Mammary epithelial cell (primary cell): ENCODE measurements around the gene BAIAP3.

Experiments used
- CTCF ChIP-seq, 2 donors: IDR thresholded peaks in 1 of 2; conservative IDR thresholded peaks in 1 of 2; 2 replicates each; pipeline ENCODE4 v1.5.1; 2011 to 2012; ENCODE audit warnings: inconsistent platforms in 2 of 2, low read length in 2 of 2, mild to moderate bottlenecking in 2 of 2, control low read depth in 1 of 2, low read depth in 1 of 2; ENCODE audit not compliant: insufficient read depth in 1 of 2; ENCODE audit errors: extremely low read depth in 1 of 2
- EZH2 ChIP-seq: IDR thresholded peaks from 2 replicates; pipeline ENCODE4 v1.6.1; 2012; ENCODE audit warnings: low read length, inconsistent platforms, borderline replicate concordance

- TF ChIP-seq CTCF (conservative IDR thresholded peaks at IDR 0.05 in 1 of 2, IDR thresholded peaks at IDR 0.05 in 1 of 2; ENCODE audit: extremely low read depth in 1 of 2, insufficient read depth in 1 of 2, low read depth in 1 of 2, low read length in 2 of 2), result peak; percentile 77 to 85
- no peak for TF ChIP-seq EZH2
Observed at GRCh38 chr16:1363501-1364041, 30.1 kb downstream of the BAIAP3 start.
